ENCODE results near the gene SLC24A3.

Gene SLC24A3

DNA sequence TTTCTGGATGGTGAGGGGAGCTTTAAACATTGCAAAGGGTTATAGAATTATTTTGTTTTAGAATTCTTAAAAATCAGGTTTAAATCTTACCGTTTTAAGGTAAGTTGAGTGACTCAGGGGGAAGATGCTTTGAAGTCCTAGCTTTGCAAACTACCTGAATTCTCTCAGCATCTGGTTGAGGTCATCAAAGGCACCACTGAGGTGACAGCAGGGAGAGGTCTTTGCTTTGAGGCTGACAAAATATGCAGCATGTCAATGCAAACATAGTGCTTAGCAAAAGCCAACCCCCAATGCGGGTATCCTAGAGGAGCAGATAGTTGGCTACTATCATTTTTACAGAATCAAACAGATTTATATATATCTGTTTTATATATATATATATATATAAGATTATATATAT lies 219.5 kb downstream of the SLC24A3 start:
- H3K36me3 ChIP-seq (replicated peaks in 1 of 2; ENCODE audit: control insufficient read depth in 2 of 2, insufficient read depth in 2 of 2, low read length in 2 of 2) = no peaks in the 10 kb centered on the region
- peaks cover 0 to 2% of the 10 kb centered on the region in 2 donors for H3K4me1 ChIP-seq (ENCODE audit: control insufficient read depth in 2 of 2, insufficient read depth in 1 of 2, low read depth in 1 of 2, low read length in 2 of 2)
- no peak overlapping the region for H3K18ac ChIP-seq (ENCODE audit: low read length)
- H2AK5ac ChIP-seq (ENCODE audit: low read depth, low read length) = no peak overlapping the region
- H3K4me2 ChIP-seq (ENCODE audit: insufficient read depth, low read length, poor library complexity, severe bottlenecking) = no peak overlapping the region
- no peak overlapping the region for H3K4me3 ChIP-seq (ENCODE audit: low read length in 2 of 2)
- no peak overlapping the region for H2BK120ac ChIP-seq (ENCODE audit: low read depth, low read length)
- no peak overlapping the region for H3K9ac ChIP-seq (ENCODE audit: low read depth, low read length, poor library complexity)
- H3K23ac ChIP-seq (ENCODE audit: low read depth, low read length, poor library complexity) = no peak overlapping the region
- H3K79me1 ChIP-seq (ENCODE audit: low read depth, low read length) = peaks cover 3% of the 10 kb centered on the region
- no peak for DNase-seq (ENCODE audit: low spot score)
- H3K9me3 ChIP-seq (replicated peaks in 1 of 2; ENCODE audit: control insufficient read depth in 2 of 2, insufficient read depth in 1 of 2, low read depth in 1 of 2, low read length in 2 of 2) = peaks cover 0 to 2% of the 10 kb centered on the region in 2 donors
- H2BK15ac ChIP-seq (ENCODE audit: low read length) = no peak overlapping the region
- WGBS, 2 donors (ENCODE audit: extremely low coverage in 2 of 2, insufficient read length in 2 of 2, insufficient replicate concordance in 1 of 2) = no CpG with 5 or more reads among the region's 2 CpGs
- no peak overlapping the region for H3K14ac ChIP-seq (ENCODE audit: low read length)
- H2BK12ac ChIP-seq (ENCODE audit: low read length) = no peak overlapping the region
- H2BK5ac ChIP-seq (ENCODE audit: low read length) = no peak overlapping the region
- H3K4ac ChIP-seq (ENCODE audit: low read length) = no peak overlapping the region
- H3K27ac ChIP-seq (replicated peaks; ENCODE audit: low read length) = no peak overlapping the region
- no peak overlapping the region for H2AFZ ChIP-seq (ENCODE audit: low read length)
- H4K91ac ChIP-seq (ENCODE audit: low read depth, low read length, poor library complexity) = no peak overlapping the region
- H4K8ac ChIP-seq (ENCODE audit: low read depth, low read length) = no peak overlapping the region
- peaks cover 0 to 1% (median 0%) of the 10 kb centered on the region in 3 experiments for H3K27me3 ChIP-seq (ENCODE audit: control insufficient read depth in 3 of 3, insufficient read depth in 3 of 3, low read depth in 1 of 3, low read length in 3 of 3)

DNA sequence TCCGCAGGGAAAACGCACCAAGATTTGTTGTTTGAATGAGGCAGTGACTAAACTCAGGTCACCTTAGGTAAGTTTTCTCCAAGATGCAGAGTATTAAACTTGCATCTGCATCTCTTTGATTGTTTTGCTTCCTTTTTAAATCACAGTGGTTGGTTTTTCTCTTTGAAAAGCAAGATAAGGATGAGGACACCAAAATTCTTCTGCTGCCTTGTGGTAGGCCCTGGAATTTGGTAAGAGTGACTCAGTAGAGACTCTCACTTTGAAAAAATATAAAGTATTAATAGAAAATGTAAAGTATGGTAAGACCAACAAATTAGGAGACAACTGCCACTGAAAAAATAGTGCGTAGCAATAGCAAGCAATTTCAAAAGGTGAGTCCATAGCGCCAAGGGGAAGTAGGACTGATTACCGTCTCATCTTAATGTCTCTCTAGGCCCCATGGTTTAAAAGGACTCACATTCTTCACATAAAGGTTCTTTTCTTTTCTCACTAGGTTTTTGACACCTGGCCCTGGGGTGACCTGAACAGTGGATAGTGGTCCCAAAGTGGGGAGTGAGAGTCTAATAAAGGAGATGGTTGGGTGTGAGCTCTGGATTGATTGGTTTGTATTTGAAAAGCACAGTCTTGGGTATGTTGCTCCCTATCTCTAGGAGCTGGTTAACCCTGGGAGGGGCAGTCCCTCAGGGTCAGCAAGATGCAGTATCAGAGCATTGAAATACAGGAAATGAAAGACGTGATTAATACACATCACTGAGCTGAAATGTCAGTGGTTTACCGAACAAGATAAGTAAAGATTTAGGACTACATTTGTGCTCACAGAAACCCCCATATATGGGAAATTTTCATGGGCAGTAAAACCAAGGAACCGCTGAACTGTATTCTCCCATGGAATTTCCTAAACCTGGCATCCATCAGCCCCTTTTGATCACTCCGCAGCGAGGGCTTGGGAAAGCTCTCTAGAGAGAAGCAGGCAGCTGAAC lies 221.2 kb downstream of the SLC24A3 start:
- no peak overlapping the region for H2BK5ac ChIP-seq (ENCODE audit: low read length)
- H3K4me2 ChIP-seq (ENCODE audit: insufficient read depth, low read length, poor library complexity, severe bottlenecking) = no peak overlapping the region
- H2BK15ac ChIP-seq (ENCODE audit: low read length) = no peak overlapping the region
- peaks cover 0 to 2% of the 10 kb centered on the region in 2 donors for H3K9me3 ChIP-seq (replicated peaks in 1 of 2; ENCODE audit: control insufficient read depth in 2 of 2, insufficient read depth in 1 of 2, low read depth in 1 of 2, low read length in 2 of 2)
- H2AFZ ChIP-seq (ENCODE audit: low read length) = no peak overlapping the region
- no peaks in the 10 kb centered on the region for H3K36me3 ChIP-seq (replicated peaks in 1 of 2; ENCODE audit: control insufficient read depth in 2 of 2, insufficient read depth in 2 of 2, low read length in 2 of 2)
- peaks cover 2% of the 10 kb centered on the region for H3K79me1 ChIP-seq (ENCODE audit: low read depth, low read length)
- H3K4me1 ChIP-seq (ENCODE audit: control insufficient read depth in 2 of 2, insufficient read depth in 1 of 2, low read depth in 1 of 2, low read length in 2 of 2) = no peaks in the 10 kb centered on the region
- H3K18ac ChIP-seq (ENCODE audit: low read length) = no peak overlapping the region
- no peak overlapping the region for H2AK5ac ChIP-seq (ENCODE audit: low read depth, low read length)
- no peak overlapping the region for H3K23ac ChIP-seq (ENCODE audit: low read depth, low read length, poor library complexity)
- no peak for DNase-seq (ENCODE audit: low spot score)
- no peak overlapping the region for H2BK120ac ChIP-seq (ENCODE audit: low read depth, low read length)
- no peak overlapping the region for H3K27ac ChIP-seq (replicated peaks; ENCODE audit: low read length)
- H3K4ac ChIP-seq (ENCODE audit: low read length) = no peak overlapping the region
- no CpG with 5 or more reads among the region's 10 CpGs for WGBS, 2 donors (ENCODE audit: extremely low coverage in 2 of 2, insufficient read length in 2 of 2, insufficient replicate concordance in 1 of 2)
- H4K8ac ChIP-seq (ENCODE audit: low read depth, low read length) = no peak overlapping the region
- no peak overlapping the region for H2BK12ac ChIP-seq (ENCODE audit: low read length)
- no peaks in the 10 kb centered on the region for H3K27me3 ChIP-seq (ENCODE audit: control insufficient read depth in 3 of 3, insufficient read depth in 3 of 3, low read depth in 1 of 3, low read length in 3 of 3)
- H3K14ac ChIP-seq (ENCODE audit: low read length) = no peak overlapping the region
- H3K9ac ChIP-seq (ENCODE audit: low read depth, low read length, poor library complexity) = no peak overlapping the region
- H3K4me3 ChIP-seq (ENCODE audit: low read length in 2 of 2) = no peak overlapping the region
- no peak overlapping the region for H4K91ac ChIP-seq (ENCODE audit: low read depth, low read length, poor library complexity)

DNA sequence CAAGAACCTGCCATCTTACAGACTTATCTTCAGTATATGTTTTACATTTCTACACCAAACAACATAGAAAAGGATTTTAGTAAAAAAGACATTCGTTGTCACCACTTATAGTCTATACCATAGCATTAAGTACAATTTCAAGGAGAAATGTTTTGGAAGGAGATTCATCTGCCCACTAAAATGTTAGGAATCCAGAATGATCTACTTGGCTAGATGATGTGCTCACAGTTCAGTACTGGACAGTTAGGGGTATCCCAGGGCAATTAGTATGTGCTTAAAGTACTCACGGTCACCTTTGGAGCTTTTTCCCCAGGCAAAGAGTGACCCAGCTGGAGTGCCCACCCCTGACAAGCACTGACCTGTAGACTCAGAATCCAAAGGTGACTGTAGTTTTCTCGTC lies 222.9 kb downstream of the SLC24A3 start:
- no peaks in the 10 kb centered on the region for H3K36me3 ChIP-seq (replicated peaks in 1 of 2; ENCODE audit: control insufficient read depth in 2 of 2, insufficient read depth in 2 of 2, low read length in 2 of 2)
- H3K27me3 ChIP-seq (ENCODE audit: control insufficient read depth in 3 of 3, insufficient read depth in 3 of 3, low read depth in 1 of 3, low read length in 3 of 3) = no peaks in the 10 kb centered on the region
- no peak overlapping the region for H3K27ac ChIP-seq (replicated peaks; ENCODE audit: low read length)
- no peak overlapping the region for H2AFZ ChIP-seq (ENCODE audit: low read length)
- no peak overlapping the region for H2BK5ac ChIP-seq (ENCODE audit: low read length)
- no peak overlapping the region for H2BK12ac ChIP-seq (ENCODE audit: low read length)
- DNase-seq (ENCODE audit: low spot score) = no peak
- H3K4me1 ChIP-seq (ENCODE audit: control insufficient read depth in 2 of 2, insufficient read depth in 1 of 2, low read depth in 1 of 2, low read length in 2 of 2) = no peaks in the 10 kb centered on the region
- H3K4me2 ChIP-seq (ENCODE audit: insufficient read depth, low read length, poor library complexity, severe bottlenecking) = no peak overlapping the region
- no peak overlapping the region for H4K91ac ChIP-seq (ENCODE audit: low read depth, low read length, poor library complexity)
- no CpG with 5 or more reads among the region's 3 CpGs for WGBS, 2 donors (ENCODE audit: extremely low coverage in 2 of 2, insufficient read length in 2 of 2, insufficient replicate concordance in 1 of 2)
- peaks cover 2% of the 10 kb centered on the region for H3K79me1 ChIP-seq (ENCODE audit: low read depth, low read length)
- no peak overlapping the region for H3K14ac ChIP-seq (ENCODE audit: low read length)
- H2BK15ac ChIP-seq (ENCODE audit: low read length) = no peak overlapping the region
- H3K23ac ChIP-seq (ENCODE audit: low read depth, low read length, poor library complexity) = no peak overlapping the region
- H3K9ac ChIP-seq (ENCODE audit: low read depth, low read length, poor library complexity) = no peak overlapping the region
- no peak overlapping the region for H3K4me3 ChIP-seq (ENCODE audit: low read length in 2 of 2)
- peaks cover 0 to 2% of the 10 kb centered on the region in 2 donors for H3K9me3 ChIP-seq (replicated peaks in 1 of 2; ENCODE audit: control insufficient read depth in 2 of 2, insufficient read depth in 1 of 2, low read depth in 1 of 2, low read length in 2 of 2)
- no peak overlapping the region for H3K18ac ChIP-seq (ENCODE audit: low read length)
- no peak overlapping the region for H2AK5ac ChIP-seq (ENCODE audit: low read depth, low read length)
- no peak overlapping the region for H2BK120ac ChIP-seq (ENCODE audit: low read depth, low read length)
- H4K8ac ChIP-seq (ENCODE audit: low read depth, low read length) = no peak overlapping the region
- H3K4ac ChIP-seq (ENCODE audit: low read length) = no peak overlapping the region

DNA sequence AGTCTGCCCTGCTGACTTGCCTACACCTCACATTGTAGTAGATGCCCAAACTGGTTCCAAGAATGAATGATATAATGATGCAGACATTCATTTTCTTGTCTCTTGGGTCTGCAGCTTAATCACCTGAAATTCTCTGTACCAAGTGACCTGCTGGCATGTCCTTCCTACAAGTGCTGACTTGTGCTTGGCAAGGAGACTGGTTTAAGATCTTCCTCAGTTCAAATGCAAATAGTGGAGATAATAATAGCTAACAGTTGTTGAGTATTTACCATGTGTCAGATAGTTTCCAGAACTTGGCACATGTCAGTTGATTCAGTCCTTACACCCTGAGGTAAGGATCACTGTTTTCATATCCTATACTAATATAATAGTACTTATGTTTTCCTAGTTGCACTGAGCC lies 223.4 kb downstream of the SLC24A3 start:
- no peak overlapping the region for H2BK5ac ChIP-seq (ENCODE audit: low read length)
- no peak overlapping the region for H2AK5ac ChIP-seq (ENCODE audit: low read depth, low read length)
- H3K4me2 ChIP-seq (ENCODE audit: insufficient read depth, low read length, poor library complexity, severe bottlenecking) = no peak overlapping the region
- H2BK15ac ChIP-seq (ENCODE audit: low read length) = no peak overlapping the region
- no peaks in the 10 kb centered on the region for H3K36me3 ChIP-seq (replicated peaks in 1 of 2; ENCODE audit: control insufficient read depth in 2 of 2, insufficient read depth in 2 of 2, low read length in 2 of 2)
- no peak overlapping the region for H3K4ac ChIP-seq (ENCODE audit: low read length)
- no peaks in the 10 kb centered on the region for H3K27me3 ChIP-seq (ENCODE audit: control insufficient read depth in 3 of 3, insufficient read depth in 3 of 3, low read depth in 1 of 3, low read length in 3 of 3)
- no peak overlapping the region for H3K23ac ChIP-seq (ENCODE audit: low read depth, low read length, poor library complexity)
- H3K4me3 ChIP-seq (ENCODE audit: low read length in 2 of 2) = no peak overlapping the region
- no peaks in the 10 kb centered on the region for H3K4me1 ChIP-seq (ENCODE audit: control insufficient read depth in 2 of 2, insufficient read depth in 1 of 2, low read depth in 1 of 2, low read length in 2 of 2)
- peaks cover 2% of the 10 kb centered on the region for H3K79me1 ChIP-seq (ENCODE audit: low read depth, low read length)
- H4K8ac ChIP-seq (ENCODE audit: low read depth, low read length) = no peak overlapping the region
- DNase-seq (ENCODE audit: low spot score) = no peak
- H3K9ac ChIP-seq (ENCODE audit: low read depth, low read length, poor library complexity) = no peak overlapping the region
- H2AFZ ChIP-seq (ENCODE audit: low read length) = no peak overlapping the region
- H3K18ac ChIP-seq (ENCODE audit: low read length) = no peak overlapping the region
- H2BK120ac ChIP-seq (ENCODE audit: low read depth, low read length) = no peak overlapping the region
- H4K91ac ChIP-seq (ENCODE audit: low read depth, low read length, poor library complexity) = no peak overlapping the region
- H3K27ac ChIP-seq (replicated peaks; ENCODE audit: low read length) = no peak overlapping the region
- H3K9me3 ChIP-seq (replicated peaks in 1 of 2; ENCODE audit: control insufficient read depth in 2 of 2, insufficient read depth in 1 of 2, low read depth in 1 of 2, low read length in 2 of 2) = no peaks in the 10 kb centered on the region
- H2BK12ac ChIP-seq (ENCODE audit: low read length) = no peak overlapping the region
- H3K14ac ChIP-seq (ENCODE audit: low read length) = no peak overlapping the region
